Cardiac muscle cell (in vitro differentiated cells and primary cell): Measurements from ENCODE around the gene RPS27A. TPM values are rescaled to one million over a fixed set of nuclear protein-coding genes. Genes with fewer than 3 reads are reported as not detected.
"Not testable (repeated sequence)": the region's sequence is repeated elsewhere in the genome, so short reads cannot be mapped to it uniquely, and the experiment has no call there.

ENCODE experiments used
- DNase-seq, 2 donors: peaks; one replicate each; pipeline versions ENCODE4 v3.0.0 to v3.0.0-alpha.2; 2010 to 2017; ENCODE audit warnings: low read depth in 1 of 2, low spot score in 1 of 2
- H3K27ac ChIP-seq: fragments of 200-600 bp; sonication (generic); 2 replicates; pipeline ENCODE4 v1.5.1; 2016
- H3K27me3 ChIP-seq: fragments of 200-600 bp; sonication (generic); 2 replicates; pipeline ENCODE4 v1.6.0; 2016; ENCODE audit warnings: control low read depth
- H3K36me3 ChIP-seq: fragments of 200-600 bp; sonication (generic); 2 replicates; pipeline ENCODE4 v1.5.1; 2016; ENCODE audit warnings: control low read depth
- H3K4me1 ChIP-seq: fragments of 200-600 bp; sonication (generic); 2 replicates; pipeline ENCODE4 v1.8.1; 2017; ENCODE audit warnings: low read depth, mild to moderate bottlenecking, mixed run types
- H3K4me3 ChIP-seq: fragments of 200-600 bp; sonication (generic); 2 replicates; pipeline ENCODE4 v1.5.1; 2016; ENCODE audit warnings: mild to moderate bottlenecking
- H3K9me3 ChIP-seq: fragments of 200-600 bp; sonication (generic); 2 replicates; pipeline ENCODE4 v1.5.1; 2017; ENCODE audit warnings: low read depth, mild to moderate bottlenecking, control low read depth
- CTCF ChIP-seq: IDR thresholded peaks from 2 replicates; pipeline ENCODE4 v1.5.1; 2012; ENCODE audit warnings: low read depth, mild to moderate bottlenecking, low read length
- polyA plus RNA-seq: library from polyadenylated mRNA; unstranded; fragments of >200 nt; fragmentation: Nextera tagmentation; extraction: Ambion mirVana; gene quantifications from 2 replicates; pipeline ENCODE4 v1.2.1, GENCODE V29; 2016
- total RNA-seq: library from RNA; depleted of rRNA; stranded (reverse); fragments of >200 nt; gene quantifications from 2 replicates; pipeline ENCODE4 v1.2.3, GENCODE V29; 2016

The RPS27A gene
- total and polyA plus RNA-seq, 2 experiments from 2014 or later: 556 to 695 TPM

GRCh38 chr2:55204950-55205349 is 27.5 kb upstream of the RPS27A start:
- H3K9me3 ChIP-seq: no peaks in the 10 kb centered on the region
- no peaks in the 10 kb centered on the region for H3K27me3 ChIP-seq
- no peak overlapping the region for H3K27ac ChIP-seq
- no peak overlapping the region for H3K4me3 ChIP-seq
- no peak for DNase-seq
- no peak for TF ChIP-seq CTCF
- no peaks in the 10 kb centered on the region for H3K4me1 ChIP-seq
- H3K36me3 ChIP-seq: no peaks in the 10 kb centered on the region

- no peak for TF ChIP-seq CTCF
- no peak overlapping the region for H3K27ac ChIP-seq
- H3K27me3 ChIP-seq: no peaks in the 10 kb centered on the region
- no peaks in the 10 kb centered on the region for H3K36me3 ChIP-seq
- H3K9me3 ChIP-seq: no peaks in the 10 kb centered on the region
- no peak for DNase-seq
- H3K4me3 ChIP-seq: no peak overlapping the region
- H3K4me1 ChIP-seq: no peaks in the 10 kb centered on the region
Observed at GRCh38 chr2:55213822-55214221, 18.7 kb upstream of the RPS27A start.

GRCh38 chr2:55223958-55224760 is 8.3 kb upstream of the RPS27A start:
- DNase-seq: no peak
- no peak overlapping the region for H3K4me3 ChIP-seq
- H3K36me3 ChIP-seq: no peaks in the 10 kb centered on the region
- no peak overlapping the region for H3K27ac ChIP-seq
- H3K9me3 ChIP-seq: no peaks in the 10 kb centered on the region
- H3K27me3 ChIP-seq: no peaks in the 10 kb centered on the region
- no peak for TF ChIP-seq CTCF
- peaks cover 3% of the 10 kb centered on the region for H3K4me1 ChIP-seq

DNA sequence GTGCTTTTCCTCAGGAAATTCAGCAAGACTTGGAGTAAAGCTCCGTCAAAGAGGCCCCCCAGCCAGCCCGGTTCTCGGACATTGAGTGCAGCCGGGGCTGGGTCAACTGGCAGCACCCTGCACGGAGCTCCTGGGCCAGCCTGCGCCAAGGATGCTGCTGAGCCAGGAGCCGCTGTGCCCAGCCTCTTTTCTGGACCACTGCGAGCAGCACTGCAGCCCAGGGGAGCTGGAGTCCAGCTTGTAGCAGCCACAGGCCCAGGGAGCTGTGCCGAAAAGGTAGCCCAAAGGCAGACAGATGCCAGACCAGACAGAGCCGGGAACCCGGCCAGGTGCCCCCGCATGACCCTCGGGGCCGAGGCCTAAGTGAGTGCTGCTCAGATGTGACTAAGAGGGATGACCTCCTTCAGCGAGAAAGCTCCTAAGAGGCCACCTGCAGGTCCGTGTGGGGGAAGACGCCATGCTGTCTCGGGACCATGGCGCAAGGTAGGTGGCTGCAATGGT is 7.7 kb upstream of the RPS27A start:
- H3K4me3 ChIP-seq: no peak overlapping the region
- H3K27ac ChIP-seq: no peak overlapping the region
- no peaks in the 10 kb centered on the region for H3K27me3 ChIP-seq
- peaks cover 7% of the 10 kb centered on the region for H3K4me1 ChIP-seq
- no peaks in the 10 kb centered on the region for H3K36me3 ChIP-seq
- DNase-seq: no peak
- H3K9me3 ChIP-seq: no peaks in the 10 kb centered on the region
- no peak for TF ChIP-seq CTCF

DNA sequence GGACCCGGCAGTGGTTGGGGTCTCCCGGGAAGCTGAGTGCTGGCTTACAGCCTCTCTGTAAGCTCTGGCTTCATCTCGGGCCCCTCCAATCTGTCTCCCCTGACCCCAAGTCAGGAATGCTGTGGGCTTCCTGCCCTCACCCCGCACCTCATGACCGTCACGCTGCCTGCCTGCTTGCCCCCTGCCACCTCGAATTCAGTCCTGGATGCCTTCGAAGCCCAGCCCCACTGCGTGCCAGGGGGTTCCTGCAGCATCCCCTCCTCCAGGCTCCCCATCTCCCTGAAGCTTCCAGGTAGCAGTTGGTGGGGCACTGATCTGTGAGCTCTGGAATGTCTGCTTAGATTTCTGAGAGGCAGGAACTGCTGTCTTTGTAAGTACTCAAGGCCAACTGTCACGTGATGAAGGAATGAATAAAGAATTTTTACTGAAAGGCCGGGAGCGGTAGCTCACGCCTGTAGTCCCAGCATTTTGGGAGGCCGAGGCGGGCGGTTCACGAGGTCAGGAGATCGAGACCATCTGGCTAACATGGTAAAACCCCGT is 6.9 kb upstream of the RPS27A start:
- Histone ChIP-seq H3K27me3 (no peaks in the 10 kb centered on the region), H3K4me3 (no peak overlapping the region), H3K4me1 (peaks cover 7% of the 10 kb centered on the region), H3K9me3 (no peaks in the 10 kb centered on the region), H3K36me3 (no peaks in the 10 kb centered on the region), H3K27ac (no peak overlapping the region)
- DNase-seq: no peak
- no peak for TF ChIP-seq CTCF

- peak in 1 of 2 donors; percentile 18 for DNase-seq
- not testable (repeated sequence) for H3K4me3 ChIP-seq, H3K27ac ChIP-seq, H3K36me3 ChIP-seq, H3K4me1 ChIP-seq, H3K9me3 ChIP-seq, H3K27me3 ChIP-seq
Observed at GRCh38 chr2:55227437-55228225, 4.9 kb upstream of the RPS27A start.
